ENCODE results near the gene ZFP1. TPM values are rescaled to one million over a fixed set of nuclear protein-coding genes. Genes with fewer than 3 reads are reported as not detected.
A peak's percentile ranks its signal among the peaks of the same experiment; 100 is the strongest.
"Not testable (repeated sequence)": the region's sequence is repeated elsewhere in the genome, so short reads cannot be mapped to it uniquely, and the experiment has no call there.

The ZFP1 gene
- total RNA-seq, 1 experiment from 2014 or later = 9.7 TPM

DNA sequence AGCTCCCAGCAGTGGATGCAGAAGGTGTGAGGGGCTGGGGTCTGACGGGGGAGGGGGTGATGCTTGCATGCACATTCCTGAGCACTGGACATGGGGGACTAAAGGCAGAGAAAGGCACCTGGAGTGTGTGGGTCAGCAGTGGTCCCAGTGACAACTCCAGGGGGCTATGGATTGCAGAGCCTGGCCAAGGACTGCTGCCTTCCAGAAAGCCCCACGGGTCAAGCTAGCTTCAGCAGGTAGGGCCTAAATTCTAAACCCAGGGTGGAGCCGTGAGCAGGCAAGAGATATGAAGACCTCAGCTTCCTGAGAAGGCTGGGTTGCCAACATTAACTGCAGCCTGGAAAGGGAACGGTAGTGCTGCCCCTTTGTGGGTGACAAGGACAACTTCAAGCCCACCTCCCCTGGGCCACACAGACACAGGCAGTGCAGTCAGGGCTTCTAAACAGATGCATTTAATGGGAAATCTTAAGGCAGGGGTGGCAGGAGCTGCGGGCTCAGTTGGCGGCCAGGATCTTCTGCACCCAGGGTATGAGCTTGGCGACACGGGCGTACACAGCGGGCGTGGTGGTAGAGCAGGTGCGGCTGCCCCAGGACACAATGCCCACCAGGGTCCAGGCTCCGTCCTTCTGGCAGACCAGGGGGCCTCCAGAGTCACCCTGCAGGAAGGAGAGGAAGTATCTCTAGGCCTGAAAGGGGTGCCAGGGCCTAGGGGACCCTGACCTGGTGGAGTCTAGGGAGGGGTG, 55.5 kb downstream of the ZFP1 start:
- 0 out of 2 replicates have a peak overlapping the region, but pooled peaks have one; percentile 9 for H3K27ac Mint-ChIP-seq
- H3K36me3 Mint-ChIP-seq = no peaks in the 10 kb centered on the region

DNA sequence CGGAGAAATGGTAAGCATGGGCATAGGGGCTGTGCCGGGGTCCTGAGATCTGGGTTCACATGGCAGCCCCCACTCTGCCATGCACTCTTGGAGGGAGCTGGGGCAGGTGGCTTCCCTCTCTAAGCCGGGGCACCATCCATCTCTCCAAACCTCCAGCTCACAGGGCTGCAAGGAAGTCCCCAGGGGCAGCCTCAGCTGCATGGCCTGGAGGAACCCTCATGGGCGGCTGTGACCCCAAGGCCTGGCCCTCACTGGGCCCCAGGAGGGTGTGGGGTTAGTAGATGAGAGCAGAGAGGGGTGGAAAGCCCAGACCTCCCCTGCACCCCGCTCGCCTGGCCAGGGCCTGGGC, 56.1 kb downstream of the ZFP1 start:
- 0 out of 2 replicates have a peak, but pooled peaks cover 6% of the 10 kb centered on the region for H3K4me1 Mint-ChIP-seq
- H3K4me3 Mint-ChIP-seq = no peak overlapping the region
- DNase-seq (ENCODE audit: low spot score) = no peak
- H3K9me3 Mint-ChIP-seq = no peaks in the 10 kb centered on the region
- H3K27me3 Mint-ChIP-seq (ENCODE audit: low read depth) = no peaks in the 10 kb centered on the region
- H3K27ac Mint-ChIP-seq = no peak overlapping the region
- no peak for ATAC-seq
- ChIA-PET POLR2A (no interaction called here), CTCF (interaction anchor here (1.9 kb wide), 1 partner anchor 30 kb away, joined by 17 read pairs; no protein-coding TSS in a partner anchor)
- no peak for TF ChIP-seq TCF7 (CRISPR knock-in tag; IDR thresholded peaks at IDR 0.05; ENCODE audit: low read depth)
- no peak for TF ChIP-seq ZNF121 (CRISPR knock-in tag; IDR thresholded peaks at IDR 0.05)
- no peak for TF ChIP-seq ATF1 (CRISPR knock-in tag; IDR thresholded peaks at IDR 0.05)
- no peak for TF ChIP-seq SMAD4 (CRISPR knock-in tag; IDR thresholded peaks at IDR 0.05)
- TF ChIP-seq, protein P1, sequence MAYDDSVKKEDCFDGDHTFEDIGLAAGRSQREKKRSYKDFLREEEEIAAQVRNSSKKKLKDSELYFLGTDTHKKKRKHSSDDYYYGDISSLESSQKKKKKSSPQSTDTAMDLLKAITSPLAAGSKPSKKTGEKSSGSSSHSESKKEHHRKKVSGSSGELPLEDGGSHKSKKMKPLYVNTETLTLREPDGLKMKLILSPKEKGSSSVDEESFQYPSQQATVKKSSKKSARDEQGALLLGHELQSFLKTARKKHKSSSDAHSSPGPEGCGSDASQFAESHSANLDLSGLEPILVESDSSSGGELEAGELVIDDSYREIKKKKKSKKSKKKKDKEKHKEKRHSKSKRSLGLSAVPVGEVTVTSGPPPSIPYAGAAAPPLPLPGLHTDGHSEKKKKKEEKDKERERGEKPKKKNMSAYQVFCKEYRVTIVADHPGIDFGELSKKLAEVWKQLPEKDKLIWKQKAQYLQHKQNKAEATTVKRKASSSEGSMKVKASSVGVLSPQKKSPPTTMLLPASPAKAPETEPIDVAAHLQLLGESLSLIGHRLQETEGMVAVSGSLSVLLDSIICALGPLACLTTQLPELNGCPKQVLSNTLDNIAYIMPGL (CRISPR knock-in tag; IDR thresholded peaks at IDR 0.05) = no peak
- TF ChIP-seq JUN (CRISPR knock-in tag; IDR thresholded peaks at IDR 0.05) = no peak
- TF ChIP-seq, protein P2, sequence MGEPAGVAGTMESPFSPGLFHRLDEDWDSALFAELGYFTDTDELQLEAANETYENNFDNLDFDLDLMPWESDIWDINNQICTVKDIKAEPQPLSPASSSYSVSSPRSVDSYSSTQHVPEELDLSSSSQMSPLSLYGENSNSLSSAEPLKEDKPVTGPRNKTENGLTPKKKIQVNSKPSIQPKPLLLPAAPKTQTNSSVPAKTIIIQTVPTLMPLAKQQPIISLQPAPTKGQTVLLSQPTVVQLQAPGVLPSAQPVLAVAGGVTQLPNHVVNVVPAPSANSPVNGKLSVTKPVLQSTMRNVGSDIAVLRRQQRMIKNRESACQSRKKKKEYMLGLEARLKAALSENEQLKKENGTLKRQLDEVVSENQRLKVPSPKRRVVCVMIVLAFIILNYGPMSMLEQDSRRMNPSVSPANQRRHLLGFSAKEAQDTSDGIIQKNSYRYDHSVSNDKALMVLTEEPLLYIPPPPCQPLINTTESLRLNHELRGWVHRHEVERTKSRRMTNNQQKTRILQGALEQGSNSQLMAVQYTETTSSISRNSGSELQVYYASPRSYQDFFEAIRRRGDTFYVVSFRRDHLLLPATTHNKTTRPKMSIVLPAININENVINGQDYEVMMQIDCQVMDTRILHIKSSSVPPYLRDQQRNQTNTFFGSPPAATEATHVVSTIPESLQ (CRISPR knock-in tag; IDR thresholded peaks at IDR 0.05) = no peak
- TF ChIP-seq, protein P3, sequence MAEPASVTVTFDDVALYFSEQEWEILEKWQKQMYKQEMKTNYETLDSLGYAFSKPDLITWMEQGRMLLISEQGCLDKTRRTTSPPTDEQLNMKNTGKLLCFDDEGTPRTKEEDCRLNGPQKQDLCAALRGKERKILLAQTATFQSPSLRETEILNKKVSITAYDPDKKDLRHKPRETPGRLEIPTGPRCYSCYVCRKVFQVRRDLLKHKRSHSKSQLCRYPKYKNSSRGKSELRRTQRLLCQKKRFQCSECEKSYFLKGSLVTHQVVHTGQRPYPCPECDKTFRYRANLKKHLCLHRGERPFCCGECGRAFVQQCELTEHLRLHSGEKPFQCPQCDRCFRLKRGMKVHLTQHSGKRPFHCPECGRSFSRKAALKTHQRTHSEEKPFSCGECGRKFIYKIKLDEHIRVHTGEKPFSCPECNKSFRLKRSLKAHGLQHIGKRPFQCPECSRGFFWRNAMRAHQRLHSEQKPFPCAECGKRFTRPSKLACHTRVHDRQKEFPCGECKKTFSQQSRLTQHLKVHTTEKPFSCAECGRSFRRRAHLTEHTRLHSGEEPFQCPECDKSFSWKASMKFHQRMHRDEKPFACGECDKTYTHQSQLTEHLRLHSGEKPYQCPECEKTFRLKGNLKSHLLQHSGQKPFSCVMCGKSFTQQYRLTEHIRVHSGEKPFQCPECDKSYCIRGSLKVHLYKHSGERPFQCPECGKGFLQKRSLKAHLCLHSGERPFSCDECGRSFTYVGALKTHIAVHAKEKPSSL (CRISPR knock-in tag; conservative IDR thresholded peaks at IDR 0.05) = no peak
- TF ChIP-seq SP1 (CRISPR knock-in tag; conservative IDR thresholded peaks at IDR 0.05) = no peak
- TF ChIP-seq MXD4 (CRISPR knock-in tag; IDR thresholded peaks at IDR 0.05; ENCODE audit: borderline replicate concordance) = no peak
- no peak for TF ChIP-seq CREM (CRISPR knock-in tag; IDR thresholded peaks at IDR 0.05)
- TF ChIP-seq GRHL2 (CRISPR knock-in tag; IDR thresholded peaks at IDR 0.05; ENCODE audit: insufficient replicate concordance, severe bottlenecking) = no peak
- TF ChIP-seq, protein P4, sequence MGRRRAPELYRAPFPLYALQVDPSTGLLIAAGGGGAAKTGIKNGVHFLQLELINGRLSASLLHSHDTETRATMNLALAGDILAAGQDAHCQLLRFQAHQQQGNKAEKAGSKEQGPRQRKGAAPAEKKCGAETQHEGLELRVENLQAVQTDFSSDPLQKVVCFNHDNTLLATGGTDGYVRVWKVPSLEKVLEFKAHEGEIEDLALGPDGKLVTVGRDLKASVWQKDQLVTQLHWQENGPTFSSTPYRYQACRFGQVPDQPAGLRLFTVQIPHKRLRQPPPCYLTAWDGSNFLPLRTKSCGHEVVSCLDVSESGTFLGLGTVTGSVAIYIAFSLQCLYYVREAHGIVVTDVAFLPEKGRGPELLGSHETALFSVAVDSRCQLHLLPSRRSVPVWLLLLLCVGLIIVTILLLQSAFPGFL (CRISPR knock-in tag; IDR thresholded peaks at IDR 0.05; ENCODE audit: borderline replicate concordance) = no peak
- TF ChIP-seq, protein P5, sequence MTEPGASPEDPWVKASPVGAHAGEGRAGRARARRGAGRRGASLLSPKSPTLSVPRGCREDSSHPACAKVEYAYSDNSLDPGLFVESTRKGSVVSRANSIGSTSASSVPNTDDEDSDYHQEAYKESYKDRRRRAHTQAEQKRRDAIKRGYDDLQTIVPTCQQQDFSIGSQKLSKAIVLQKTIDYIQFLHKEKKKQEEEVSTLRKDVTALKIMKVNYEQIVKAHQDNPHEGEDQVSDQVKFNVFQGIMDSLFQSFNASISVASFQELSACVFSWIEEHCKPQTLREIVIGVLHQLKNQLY (CRISPR knock-in tag; IDR thresholded peaks at IDR 0.05) = no peak
- no peak for TF ChIP-seq GTF2I (CRISPR knock-in tag; conservative IDR thresholded peaks at IDR 0.05)
- no peaks in the 10 kb centered on the region for H3K36me3 Mint-ChIP-seq

More for the DNA sequence above, 55.5 kb downstream of the ZFP1 start:
- H3K4me1 Mint-ChIP-seq = 0 out of 2 replicates have a peak, but pooled peaks cover 6% of the 10 kb centered on the region
- no peak overlapping the region for H3K4me3 Mint-ChIP-seq
- ChIA-PET CTCF (interaction anchor here (0.6 to 1.9 kb wide), 4 partner anchors 16 to 346 kb away, joined by 3 to 17 read pairs (median 4); no protein-coding TSS in a partner anchor), POLR2A (interaction anchor here (0.6 kb wide), 1 partner anchor 90 kb away, joined by 3 read pairs; no protein-coding TSS in a partner anchor)
- DNase-seq (ENCODE audit: low spot score) (no peak), ATAC-seq (no peak)
- TF ChIP-seq ZNF232 (CRISPR knock-in tag; IDR thresholded peaks at IDR 0.05) (no peak), TEAD4 (CRISPR knock-in tag; IDR thresholded peaks at IDR 0.05) (no peak), SP1 (CRISPR knock-in tag; conservative IDR thresholded peaks at IDR 0.05) (no peak), ZNF121 (CRISPR knock-in tag; IDR thresholded peaks at IDR 0.05) (no peak)
- TF ChIP-seq, protein P6, sequence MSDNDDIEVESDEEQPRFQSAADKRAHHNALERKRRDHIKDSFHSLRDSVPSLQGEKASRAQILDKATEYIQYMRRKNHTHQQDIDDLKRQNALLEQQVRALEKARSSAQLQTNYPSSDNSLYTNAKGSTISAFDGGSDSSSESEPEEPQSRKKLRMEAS (CRISPR knock-in tag; IDR thresholded peaks at IDR 0.05) = no peak
- H3K27me3 Mint-ChIP-seq (ENCODE audit: low read depth) = no peaks in the 10 kb centered on the region
- H3K9me3 Mint-ChIP-seq = no peaks in the 10 kb centered on the region

DNA sequence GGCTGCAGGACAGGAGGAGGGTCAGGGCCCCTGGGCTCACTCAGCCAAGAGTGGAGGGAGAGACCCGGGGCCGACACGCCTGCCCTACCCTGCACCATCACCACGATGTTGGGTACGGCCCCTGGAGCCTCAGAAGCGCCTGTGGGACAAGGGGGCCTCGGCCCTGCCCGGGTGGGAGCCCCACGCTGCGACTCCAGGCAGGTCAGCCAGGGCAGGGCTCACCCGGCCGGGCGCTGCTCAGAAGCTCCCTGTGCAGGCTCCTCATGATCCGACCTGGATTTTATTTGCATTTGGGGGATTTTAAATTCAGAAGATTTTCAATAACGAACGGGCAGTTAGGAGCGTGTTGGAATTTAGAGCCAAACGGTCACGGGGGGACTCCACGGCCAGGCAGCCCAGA, 56.6 kb downstream of the ZFP1 start:
- CTCF ChIA-PET = interaction anchor here (1.9 kb wide), 1 partner anchor 29 kb away, joined by 17 read pairs; no protein-coding TSS in a partner anchor
- DNase-seq (ENCODE audit: low spot score); H3K4me1 Mint-ChIP-seq; H3K36me3 Mint-ChIP-seq; H3K27me3 Mint-ChIP-seq (ENCODE audit: low read depth); H3K27ac Mint-ChIP-seq; POLR2A ChIA-PET; H3K4me3 Mint-ChIP-seq; H3K9me3 Mint-ChIP-seq: not testable (repeated sequence)
- ATAC-seq = peak; percentile 10; the same call in 1 of the 2 replicates

DNA sequence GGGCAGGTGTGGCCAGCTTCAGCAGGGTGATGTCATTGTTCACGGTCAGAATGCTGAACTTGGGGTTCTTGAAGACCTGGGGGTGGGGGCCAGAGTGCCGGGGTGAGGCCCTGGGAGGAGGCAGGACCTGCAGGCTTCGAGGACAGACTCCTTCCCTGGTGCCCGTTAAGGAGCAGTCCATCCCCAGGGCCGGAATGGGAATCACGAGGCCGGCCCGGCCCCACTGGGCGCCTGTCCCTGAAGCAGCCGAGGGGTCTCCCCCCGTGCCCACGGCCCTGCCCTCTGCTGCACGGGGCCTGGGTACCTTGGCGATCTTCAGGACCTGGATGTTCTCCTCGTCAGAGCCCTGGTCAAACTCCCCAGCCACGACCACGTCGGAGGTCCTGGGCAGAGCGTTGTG, 57.1 kb downstream of the ZFP1 start:
- ATAC-seq; H3K36me3 Mint-ChIP-seq; DNase-seq (ENCODE audit: low spot score); H3K4me1 Mint-ChIP-seq; CTCF ChIA-PET; POLR2A ChIA-PET; H3K27ac Mint-ChIP-seq; H3K4me3 Mint-ChIP-seq; H3K27me3 Mint-ChIP-seq (ENCODE audit: low read depth); H3K9me3 Mint-ChIP-seq: not testable (repeated sequence)
